Measurements from ENCODE around the gene NRP2.

NRP2 gene

DNA sequence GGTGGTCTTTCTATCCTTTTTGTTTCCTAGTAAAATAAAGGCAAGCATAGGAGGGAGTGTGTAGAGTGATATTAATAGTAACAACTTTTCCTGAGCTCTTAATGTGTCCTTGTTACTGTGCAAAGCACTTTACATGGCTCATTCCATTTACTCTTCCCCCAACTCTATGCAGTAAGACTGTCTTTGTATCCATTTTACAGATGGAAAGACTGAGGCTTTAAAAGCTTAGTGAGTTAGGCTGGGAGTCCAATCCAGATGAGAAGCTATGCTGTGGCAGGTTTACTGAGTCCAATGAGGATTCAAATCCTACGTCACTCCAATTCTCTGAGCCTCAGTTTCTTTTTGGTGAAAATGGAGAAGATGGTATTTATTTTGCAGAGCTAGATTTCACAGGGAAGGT lies 77.4 kb downstream of the NRP2 start:
- TF ChIP-seq, protein P1, sequence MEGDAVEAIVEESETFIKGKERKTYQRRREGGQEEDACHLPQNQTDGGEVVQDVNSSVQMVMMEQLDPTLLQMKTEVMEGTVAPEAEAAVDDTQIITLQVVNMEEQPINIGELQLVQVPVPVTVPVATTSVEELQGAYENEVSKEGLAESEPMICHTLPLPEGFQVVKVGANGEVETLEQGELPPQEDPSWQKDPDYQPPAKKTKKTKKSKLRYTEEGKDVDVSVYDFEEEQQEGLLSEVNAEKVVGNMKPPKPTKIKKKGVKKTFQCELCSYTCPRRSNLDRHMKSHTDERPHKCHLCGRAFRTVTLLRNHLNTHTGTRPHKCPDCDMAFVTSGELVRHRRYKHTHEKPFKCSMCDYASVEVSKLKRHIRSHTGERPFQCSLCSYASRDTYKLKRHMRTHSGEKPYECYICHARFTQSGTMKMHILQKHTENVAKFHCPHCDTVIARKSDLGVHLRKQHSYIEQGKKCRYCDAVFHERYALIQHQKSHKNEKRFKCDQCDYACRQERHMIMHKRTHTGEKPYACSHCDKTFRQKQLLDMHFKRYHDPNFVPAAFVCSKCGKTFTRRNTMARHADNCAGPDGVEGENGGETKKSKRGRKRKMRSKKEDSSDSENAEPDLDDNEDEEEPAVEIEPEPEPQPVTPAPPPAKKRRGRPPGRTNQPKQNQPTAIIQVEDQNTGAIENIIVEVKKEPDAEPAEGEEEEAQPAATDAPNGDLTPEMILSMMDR (conservative IDR thresholded peaks at IDR 0.05; ENCODE audit: low read depth, low read length): no peak
- DNase-seq (ENCODE audit: low read depth): no peak
- no peak overlapping the region for H3K4me3 ChIP-seq (ENCODE audit: low read depth, low read length)

DNA sequence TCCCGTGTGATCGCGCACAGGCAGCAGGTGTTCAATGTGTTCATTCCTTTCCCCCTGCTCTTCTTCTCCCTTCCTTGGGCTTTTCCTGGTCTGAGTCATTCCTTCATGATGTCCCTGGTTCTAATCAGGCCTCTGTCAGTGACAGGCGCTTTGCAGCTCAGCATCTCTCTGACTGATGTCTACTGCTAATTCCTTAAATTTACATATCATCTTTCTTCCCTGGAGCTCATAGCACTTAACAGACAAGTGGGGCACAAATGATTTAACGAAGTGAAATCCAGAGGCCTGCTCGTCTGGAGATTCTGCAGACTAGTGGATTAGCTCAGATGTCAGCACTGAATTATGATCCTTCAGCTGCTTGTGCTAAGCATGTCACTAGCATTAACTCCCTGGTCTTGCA lies 77.9 kb downstream of the NRP2 start:
- TF ChIP-seq, protein P1 (conservative IDR thresholded peaks at IDR 0.05; ENCODE audit: low read depth, low read length): no peak
- H3K4me3 ChIP-seq (ENCODE audit: low read depth, low read length): no peak overlapping the region
- DNase-seq (ENCODE audit: low read depth): no peak

DNA sequence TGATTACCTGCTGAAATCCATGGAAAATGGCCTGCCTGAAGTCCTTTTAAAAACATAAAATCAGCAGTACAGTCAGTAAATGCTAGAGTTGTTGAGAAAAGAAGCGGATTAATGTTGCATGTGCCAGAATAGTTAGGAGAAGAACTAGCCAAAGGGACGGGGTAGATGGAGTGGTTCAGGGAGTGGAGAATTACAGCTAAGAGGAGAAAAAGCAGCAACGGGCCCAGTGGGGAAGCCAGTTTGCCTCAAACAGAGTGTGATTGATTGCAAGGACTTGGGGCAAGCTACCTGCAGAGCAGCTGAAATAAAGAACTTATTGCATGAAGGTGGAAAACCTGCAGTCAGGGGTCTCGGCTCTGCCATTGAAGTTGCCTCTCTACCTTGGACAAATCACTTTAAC lies 79.1 kb downstream of the NRP2 start:
- TF ChIP-seq, protein P1 (conservative IDR thresholded peaks at IDR 0.05; ENCODE audit: low read depth, low read length): no peak

DNA sequence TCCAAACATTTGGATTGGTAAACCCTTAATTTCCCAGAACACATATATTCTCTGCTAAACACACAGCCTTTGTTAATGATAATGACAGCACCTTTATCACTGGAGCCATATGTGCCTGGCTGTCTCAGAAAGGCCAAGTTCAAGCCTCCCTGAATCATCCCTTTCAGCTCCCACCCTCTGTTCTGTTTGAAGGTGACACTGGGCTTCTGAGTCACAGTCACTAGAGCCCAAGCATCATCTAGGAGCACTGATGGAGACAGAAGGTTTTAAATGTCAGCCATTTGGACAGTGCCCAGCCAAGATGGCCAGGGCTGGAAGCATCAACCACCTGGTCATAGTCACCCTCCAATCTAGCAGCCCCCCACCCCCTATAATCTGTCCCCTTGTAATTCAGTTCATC lies 80.6 kb downstream of the NRP2 start:
- H3K4me3 ChIP-seq (ENCODE audit: low read depth, low read length): no peak overlapping the region
- no peak for DNase-seq (ENCODE audit: low read depth)
- TF ChIP-seq, protein P1 (conservative IDR thresholded peaks at IDR 0.05; ENCODE audit: low read depth, low read length): no peak

More for the DNA sequence above, 79.1 kb downstream of the NRP2 start:
- no peak for DNase-seq (ENCODE audit: low read depth)
- H3K4me3 ChIP-seq (ENCODE audit: low read depth, low read length): no peak overlapping the region

DNA sequence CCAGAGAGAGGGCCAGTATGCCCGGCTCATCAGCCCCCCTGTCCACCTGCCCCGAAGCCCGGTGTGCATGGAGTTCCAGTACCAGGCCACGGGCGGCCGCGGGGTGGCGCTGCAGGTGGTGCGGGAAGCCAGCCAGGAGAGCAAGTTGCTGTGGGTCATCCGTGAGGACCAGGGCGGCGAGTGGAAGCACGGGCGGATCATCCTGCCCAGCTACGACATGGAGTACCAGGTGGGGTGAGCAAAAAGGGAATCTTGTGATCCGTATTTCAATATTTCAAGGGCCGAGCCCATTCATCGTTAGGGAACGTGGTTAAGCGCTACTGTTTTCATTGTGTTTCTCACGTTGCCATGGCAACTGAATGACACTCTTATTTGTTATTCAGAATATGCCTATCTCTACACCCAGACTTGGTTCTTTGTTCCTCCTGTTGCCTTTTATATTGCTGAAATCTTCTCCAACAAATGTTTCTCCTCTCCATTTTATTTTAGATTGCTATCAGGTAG lies 81.5 kb downstream of the NRP2 start:
- DNase-seq (ENCODE audit: low read depth): peak; percentile 83
- no peak overlapping the region for H3K4me3 ChIP-seq (ENCODE audit: low read depth, low read length)
- TF ChIP-seq, protein P1 (conservative IDR thresholded peaks at IDR 0.05; ENCODE audit: low read depth, low read length): peak; percentile 63

DNA sequence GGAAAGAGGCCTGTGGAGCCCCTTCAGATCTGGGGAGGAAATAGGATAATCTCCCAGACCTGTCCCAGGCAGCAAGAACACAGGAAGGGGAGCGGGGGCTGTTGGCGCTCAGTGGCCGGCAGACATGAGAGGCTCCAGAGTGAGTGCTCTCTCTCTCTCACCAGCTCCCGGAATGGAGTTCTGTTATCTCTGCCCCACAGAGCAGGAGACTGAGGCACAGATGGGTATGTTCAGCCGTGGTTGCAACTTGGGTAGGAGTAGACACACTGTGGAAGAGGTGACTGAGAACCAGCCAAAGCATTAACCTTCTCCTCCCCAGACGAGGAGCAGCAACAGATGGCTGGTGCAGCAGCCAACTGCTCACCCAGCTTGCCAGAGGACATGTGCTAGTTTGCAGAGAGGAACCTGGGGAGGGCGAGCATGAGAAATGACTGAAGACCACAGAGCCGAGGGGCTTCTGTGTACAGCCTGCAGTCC lies 82.0 kb downstream of the NRP2 start:
- DNase-seq (ENCODE audit: low read depth): no peak
- H3K4me3 ChIP-seq (ENCODE audit: low read depth, low read length): no peak overlapping the region
- TF ChIP-seq, protein P1 (conservative IDR thresholded peaks at IDR 0.05; ENCODE audit: low read depth, low read length): no peak

DNA sequence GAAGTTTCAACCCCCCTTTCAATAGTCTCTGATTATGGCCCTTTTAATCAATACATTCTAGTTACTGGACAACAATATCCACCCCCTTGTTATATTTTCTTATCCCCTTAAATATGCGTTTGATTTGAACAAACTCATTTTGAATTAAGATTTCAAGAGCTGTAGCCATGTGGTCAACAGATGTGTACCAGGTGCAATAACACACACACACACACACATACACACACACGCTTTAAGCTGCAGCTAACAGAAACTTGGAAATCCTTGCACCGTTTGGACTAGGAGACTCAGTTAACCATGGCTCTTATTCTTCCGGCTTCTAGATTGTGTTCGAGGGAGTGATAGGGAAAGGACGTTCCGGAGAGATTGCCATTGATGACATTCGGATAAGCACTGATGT lies 82.8 kb downstream of the NRP2 start:
- H3K4me3 ChIP-seq (ENCODE audit: low read depth, low read length): no peak overlapping the region
- DNase-seq (ENCODE audit: low read depth): no peak
- TF ChIP-seq, protein P1 (conservative IDR thresholded peaks at IDR 0.05; ENCODE audit: low read depth, low read length): no peak

Data from choroid plexus epithelial cell (primary cell).